ENCODE measurements around the gene PDE4B.

Gene PDE4B

GRCh38 chr1:66296951-66297350 is 504.3 kb downstream of the PDE4B start:
- no peak overlapping the region for H3K4me3 ChIP-seq (ENCODE audit: low read length)
- no peak for TF ChIP-seq CTCF (conservative IDR thresholded peaks at IDR 0.05; ENCODE audit: low read length)
- DNase-seq (ENCODE audit: low read depth), result no peak

- no peak for DNase-seq (ENCODE audit: low read depth)
- H3K4me3 ChIP-seq (ENCODE audit: low read length), result no peak overlapping the region
- no peak for TF ChIP-seq CTCF (conservative IDR thresholded peaks at IDR 0.05; ENCODE audit: low read length)
Measured at GRCh38 chr1:66298464-66298863, 505.8 kb downstream of the PDE4B start.

GRCh38 chr1:66300280-66300971 is 507.7 kb downstream of the PDE4B start:
- no peak for TF ChIP-seq CTCF (conservative IDR thresholded peaks at IDR 0.05; ENCODE audit: low read length)
- H3K4me3 ChIP-seq (ENCODE audit: low read length), result no peak overlapping the region

GRCh38 chr1:66300972-66301451 is 508.3 kb downstream of the PDE4B start:
- no peak for TF ChIP-seq CTCF (conservative IDR thresholded peaks at IDR 0.05; ENCODE audit: low read length)
- peak; percentile 59 for DNase-seq (ENCODE audit: low read depth)
- H3K4me3 ChIP-seq (ENCODE audit: low read length), result peak overlapping the region; percentile 28

More at GRCh38 chr1:66300280-66300971, 507.7 kb downstream of the PDE4B start:
- DNase-seq (ENCODE audit: low read depth), result peak; percentile 43

- H3K4me3 ChIP-seq (ENCODE audit: low read length), result no peak overlapping the region
- DNase-seq (ENCODE audit: low read depth), result no peak
- TF ChIP-seq CTCF (conservative IDR thresholded peaks at IDR 0.05; ENCODE audit: low read length), result no peak
Measured at GRCh38 chr1:66302184-66302742, 509.6 kb downstream of the PDE4B start.

GRCh38 chr1:66302815-66303214 is 510.1 kb downstream of the PDE4B start:
- no peak overlapping the region for H3K4me3 ChIP-seq (ENCODE audit: low read length)
- no peak for TF ChIP-seq CTCF (conservative IDR thresholded peaks at IDR 0.05; ENCODE audit: low read length)
- DNase-seq (ENCODE audit: low read depth), result peak; percentile 46

GRCh38 chr1:66303646-66304045 is 511.0 kb downstream of the PDE4B start:
- H3K4me3 ChIP-seq (ENCODE audit: low read length), result no peak overlapping the region
- DNase-seq (ENCODE audit: low read depth), result no peak
- no peak for TF ChIP-seq CTCF (conservative IDR thresholded peaks at IDR 0.05; ENCODE audit: low read length)
